Loucy (cell line): ENCODE data around the gene IL17RE.
A peak's percentile ranks its signal among the peaks of the same experiment; 100 is the strongest.

ENCODE experiments used
- EZH2phosphoT487 ChIP-seq: fragments of 200-600 bp; IDR thresholded peaks from 2 replicates; pipeline ENCODE4 v1.6.1; 2018; ENCODE audit warnings: antibody characterized with exemption, mild to moderate bottlenecking, moderate library complexity, borderline replicate concordance
- TF ChIP-seq, protein P1 (sequence below): fragments of 200-600 bp; sonication (generic); conservative IDR thresholded peaks from 2 replicates; pipeline ENCODE4 v1.5.1; 2014; ENCODE audit warnings: mild to moderate bottlenecking, antibody characterized with exemption, low read length

DNA sequence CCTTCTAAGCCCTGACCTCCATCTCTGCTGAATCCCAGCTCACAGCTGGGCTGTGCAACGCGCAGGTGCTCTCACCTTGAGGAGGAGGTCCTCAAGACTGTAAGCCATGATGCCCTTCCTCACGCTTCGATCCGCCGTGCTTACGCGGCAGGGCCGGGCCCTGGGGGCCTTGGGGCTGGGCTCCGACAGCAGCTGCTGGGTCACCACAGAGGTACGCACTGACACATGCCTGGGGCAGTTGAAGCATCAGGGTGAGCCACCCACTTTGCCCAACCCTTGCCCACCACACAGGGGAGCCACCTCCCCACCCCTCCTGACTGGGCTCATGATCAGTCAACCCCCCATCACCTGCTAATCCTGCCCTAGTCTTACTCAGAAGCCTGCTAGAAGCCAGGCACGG is 25.7 kb upstream of the IL17RE start:
- TF ChIP-seq, protein P1, sequence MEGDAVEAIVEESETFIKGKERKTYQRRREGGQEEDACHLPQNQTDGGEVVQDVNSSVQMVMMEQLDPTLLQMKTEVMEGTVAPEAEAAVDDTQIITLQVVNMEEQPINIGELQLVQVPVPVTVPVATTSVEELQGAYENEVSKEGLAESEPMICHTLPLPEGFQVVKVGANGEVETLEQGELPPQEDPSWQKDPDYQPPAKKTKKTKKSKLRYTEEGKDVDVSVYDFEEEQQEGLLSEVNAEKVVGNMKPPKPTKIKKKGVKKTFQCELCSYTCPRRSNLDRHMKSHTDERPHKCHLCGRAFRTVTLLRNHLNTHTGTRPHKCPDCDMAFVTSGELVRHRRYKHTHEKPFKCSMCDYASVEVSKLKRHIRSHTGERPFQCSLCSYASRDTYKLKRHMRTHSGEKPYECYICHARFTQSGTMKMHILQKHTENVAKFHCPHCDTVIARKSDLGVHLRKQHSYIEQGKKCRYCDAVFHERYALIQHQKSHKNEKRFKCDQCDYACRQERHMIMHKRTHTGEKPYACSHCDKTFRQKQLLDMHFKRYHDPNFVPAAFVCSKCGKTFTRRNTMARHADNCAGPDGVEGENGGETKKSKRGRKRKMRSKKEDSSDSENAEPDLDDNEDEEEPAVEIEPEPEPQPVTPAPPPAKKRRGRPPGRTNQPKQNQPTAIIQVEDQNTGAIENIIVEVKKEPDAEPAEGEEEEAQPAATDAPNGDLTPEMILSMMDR: peak; percentile 27
- TF ChIP-seq EZH2phosphoT487: no peak
